ENCODE measurements around the gene EXOSC10.

GRCh38 chr1:11039351-11040104 lies 60.1 kb downstream of the EXOSC10 start:
- TF ChIP-seq, protein P1, sequence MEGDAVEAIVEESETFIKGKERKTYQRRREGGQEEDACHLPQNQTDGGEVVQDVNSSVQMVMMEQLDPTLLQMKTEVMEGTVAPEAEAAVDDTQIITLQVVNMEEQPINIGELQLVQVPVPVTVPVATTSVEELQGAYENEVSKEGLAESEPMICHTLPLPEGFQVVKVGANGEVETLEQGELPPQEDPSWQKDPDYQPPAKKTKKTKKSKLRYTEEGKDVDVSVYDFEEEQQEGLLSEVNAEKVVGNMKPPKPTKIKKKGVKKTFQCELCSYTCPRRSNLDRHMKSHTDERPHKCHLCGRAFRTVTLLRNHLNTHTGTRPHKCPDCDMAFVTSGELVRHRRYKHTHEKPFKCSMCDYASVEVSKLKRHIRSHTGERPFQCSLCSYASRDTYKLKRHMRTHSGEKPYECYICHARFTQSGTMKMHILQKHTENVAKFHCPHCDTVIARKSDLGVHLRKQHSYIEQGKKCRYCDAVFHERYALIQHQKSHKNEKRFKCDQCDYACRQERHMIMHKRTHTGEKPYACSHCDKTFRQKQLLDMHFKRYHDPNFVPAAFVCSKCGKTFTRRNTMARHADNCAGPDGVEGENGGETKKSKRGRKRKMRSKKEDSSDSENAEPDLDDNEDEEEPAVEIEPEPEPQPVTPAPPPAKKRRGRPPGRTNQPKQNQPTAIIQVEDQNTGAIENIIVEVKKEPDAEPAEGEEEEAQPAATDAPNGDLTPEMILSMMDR (IDR thresholded peaks at IDR 0.05), result no peak
- TF ChIP-seq POLR2A (IDR thresholded peaks at IDR 0.05) (no peak), POLR2AphosphoS5 (IDR thresholded peaks at IDR 0.05) (no peak)

Measured in prostate gland (tissue), 2 donors.